Astrocyte of the hippocampus (primary cell): Measurements from ENCODE around the gene SLC5A7.

ENCODE experiments used
- DNase-seq: peaks from one replicate; pipeline ENCODE4 v3.0.0; 2011; ENCODE audit warnings: low read depth, low spot score

Gene SLC5A7

DNA sequence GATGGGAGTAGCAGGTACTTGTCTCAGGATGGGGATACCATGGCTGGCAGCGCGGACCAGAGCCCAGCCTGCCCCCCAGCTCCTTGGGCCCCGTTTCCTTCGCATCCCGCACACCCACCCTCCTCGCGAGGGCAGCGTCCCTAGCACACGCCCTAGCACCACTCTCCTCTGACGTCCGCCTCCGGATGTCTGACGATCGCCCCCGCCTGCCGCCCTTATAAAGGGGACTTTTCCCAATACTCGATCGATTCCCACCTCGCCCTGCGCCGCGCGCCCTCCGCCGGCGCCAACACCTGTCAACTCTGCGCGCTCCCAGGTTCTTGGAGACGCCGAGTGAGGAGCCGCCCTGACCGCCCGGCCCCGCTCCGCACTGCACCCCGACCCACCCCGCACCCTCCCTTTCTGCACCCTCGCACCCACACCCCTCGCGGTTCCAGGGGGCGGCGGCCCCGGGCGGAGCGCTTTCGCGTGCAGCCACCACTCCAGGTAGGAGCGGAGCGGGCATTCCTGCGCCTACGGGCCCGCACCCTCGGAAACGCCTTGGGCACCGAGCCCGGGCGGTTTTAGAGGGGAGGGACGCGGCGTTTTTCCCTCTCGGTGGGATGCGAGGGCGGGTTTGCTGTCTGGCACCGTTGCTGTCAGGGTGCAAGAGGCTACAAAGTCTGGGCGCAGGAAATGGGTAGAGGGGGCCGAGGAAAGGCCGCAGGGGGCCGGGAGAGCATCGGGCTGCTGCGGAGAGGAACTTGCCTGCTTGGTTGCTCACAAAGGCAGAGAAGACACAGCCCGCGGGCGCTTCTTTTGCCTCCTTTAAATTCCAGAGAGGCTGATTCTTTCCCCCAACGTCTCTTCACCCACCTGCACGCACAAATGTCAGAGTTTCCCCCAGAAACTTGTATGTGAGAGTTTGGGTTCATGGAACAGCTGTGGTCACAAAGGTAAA lies at the start of gene SLC5A7:
Gene SLC5A7, plus strand, starts transcription at position 247 of the 940 bp plus-strand sequence. CDS start 1,632 bp downstream, outside the sequence.
- DNase-seq = peak; percentile 0

DNA sequence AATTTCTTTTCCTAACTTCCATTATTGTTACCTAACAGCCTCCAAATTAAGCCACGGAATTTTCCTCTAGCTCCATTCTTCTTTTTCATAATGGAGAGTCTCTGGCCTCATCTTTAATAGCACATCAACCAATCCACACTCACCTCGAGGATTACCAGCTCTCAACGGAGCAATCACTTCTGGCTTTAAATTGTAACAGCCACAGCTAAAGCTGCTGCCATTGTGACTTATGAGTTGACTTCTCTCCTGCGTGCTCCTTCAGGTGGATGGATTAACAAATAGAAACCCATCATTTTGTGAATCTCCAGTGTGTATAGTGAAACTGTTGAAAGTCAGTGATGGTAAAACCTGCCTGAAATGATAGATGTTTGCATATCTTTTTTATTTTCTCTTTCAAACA lies 24.9 kb upstream of the SLC5A7 start:
- DNase-seq = no peak

DNA sequence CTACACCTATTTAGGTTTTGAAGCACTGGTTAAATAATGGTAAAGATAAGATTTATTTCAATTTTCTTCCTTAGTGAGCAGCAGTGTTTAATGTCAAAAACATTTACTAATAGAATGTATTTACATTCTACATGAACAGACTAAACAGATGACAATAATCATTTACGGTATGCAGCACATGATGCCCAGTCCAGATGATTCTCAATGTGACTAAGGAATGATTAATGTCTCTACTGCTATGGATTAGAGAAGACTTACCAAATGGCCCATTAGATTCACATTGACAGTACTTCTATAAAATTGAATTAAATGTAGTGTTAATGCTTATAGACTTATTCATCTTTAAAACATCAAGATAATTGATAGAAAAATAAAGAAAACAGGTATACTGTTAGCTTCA lies 22.1 kb upstream of the SLC5A7 start:
- no peak for DNase-seq

DNA sequence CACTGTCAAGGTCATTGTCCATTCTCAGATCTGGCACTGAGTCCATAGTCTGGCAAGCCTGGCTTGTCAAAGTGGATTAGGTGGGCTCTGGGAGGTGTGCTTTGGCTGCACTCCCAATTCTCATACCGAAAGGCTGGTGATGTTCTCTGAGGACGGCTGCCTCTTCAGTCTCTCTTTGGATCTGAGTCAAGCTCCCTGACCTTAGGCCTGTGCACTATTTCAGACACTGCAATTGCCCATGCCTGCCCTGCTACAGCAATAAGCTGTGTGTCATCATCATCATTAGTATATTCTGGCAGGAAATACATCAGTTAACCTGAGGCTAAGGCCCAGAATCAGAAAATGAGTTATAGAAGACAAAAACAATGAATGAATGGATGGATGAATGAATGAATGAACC lies 1.6 kb upstream of the SLC5A7 start:
- no peak for DNase-seq

DNA sequence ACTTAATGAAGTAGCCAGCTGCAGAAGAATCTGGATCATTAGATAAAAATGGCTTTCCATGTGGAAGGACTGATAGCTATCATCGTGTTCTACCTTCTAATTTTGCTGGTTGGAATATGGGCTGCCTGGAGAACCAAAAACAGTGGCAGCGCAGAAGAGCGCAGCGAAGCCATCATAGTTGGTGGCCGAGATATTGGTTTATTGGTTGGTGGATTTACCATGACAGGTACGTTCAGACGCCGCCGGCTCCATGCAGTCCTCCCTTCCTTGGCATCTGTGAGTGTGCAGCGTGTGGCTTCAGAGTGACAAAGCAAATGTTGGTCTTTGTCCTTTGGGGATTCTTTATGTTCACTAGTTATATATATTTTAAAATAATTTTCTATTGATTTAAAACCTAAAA lies 1.8 kb downstream of the SLC5A7 start:
- DNase-seq = no peak

DNA sequence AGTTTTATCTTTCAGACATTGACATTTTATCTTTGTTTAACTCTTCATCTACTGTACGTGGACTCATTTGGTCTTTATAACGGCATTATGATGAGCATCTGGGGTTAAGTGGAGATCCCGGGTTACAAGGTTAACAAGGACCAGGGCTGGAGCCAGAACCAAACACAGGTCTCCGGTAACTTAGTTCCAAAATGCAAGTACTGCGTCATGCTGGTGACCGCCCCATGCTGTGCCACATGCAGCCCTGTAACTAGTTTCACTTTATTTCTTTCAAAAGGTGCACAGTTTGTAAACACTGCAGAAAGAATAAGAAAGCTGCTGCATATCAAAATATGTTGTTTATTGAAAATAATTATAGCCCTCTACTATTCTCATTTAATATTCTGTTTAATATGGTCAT lies 3.1 kb downstream of the SLC5A7 start:
- DNase-seq = no peak

DNA sequence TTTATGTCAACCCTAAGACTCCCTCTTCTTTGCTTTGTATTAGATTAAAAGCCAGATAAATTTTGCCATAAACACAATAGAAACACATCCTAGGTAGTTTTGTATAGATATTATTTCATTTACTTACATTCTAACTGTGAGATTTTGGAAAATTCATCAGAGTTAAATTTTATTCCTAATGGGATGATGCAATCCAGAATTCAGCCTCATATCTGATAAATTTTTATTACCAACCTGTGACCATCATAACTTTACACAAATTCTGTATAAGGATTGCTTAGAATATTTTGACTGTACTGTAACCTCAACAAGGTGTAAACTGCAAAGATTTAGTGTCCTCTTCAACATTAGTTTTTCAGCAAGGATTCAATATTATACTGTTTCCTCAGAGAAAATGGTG lies 4.4 kb downstream of the SLC5A7 start:
- no peak for DNase-seq

DNA sequence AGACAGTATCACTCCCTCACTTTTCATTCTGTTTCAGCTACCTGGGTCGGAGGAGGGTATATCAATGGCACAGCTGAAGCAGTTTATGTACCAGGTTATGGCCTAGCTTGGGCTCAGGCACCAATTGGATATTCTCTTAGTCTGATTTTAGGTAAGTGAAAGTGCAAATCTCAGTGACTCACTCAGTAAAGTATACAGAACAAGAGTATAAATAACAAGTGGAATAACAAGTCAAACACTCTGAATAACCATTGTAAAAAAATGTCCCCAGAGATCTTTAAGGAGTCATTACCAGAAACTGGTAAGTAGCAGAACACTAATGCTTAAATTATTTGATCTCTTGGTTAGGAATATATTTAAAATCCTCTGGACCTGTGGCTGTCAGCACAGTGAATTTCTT lies 5.7 kb downstream of the SLC5A7 start:
- no peak for DNase-seq

DNA sequence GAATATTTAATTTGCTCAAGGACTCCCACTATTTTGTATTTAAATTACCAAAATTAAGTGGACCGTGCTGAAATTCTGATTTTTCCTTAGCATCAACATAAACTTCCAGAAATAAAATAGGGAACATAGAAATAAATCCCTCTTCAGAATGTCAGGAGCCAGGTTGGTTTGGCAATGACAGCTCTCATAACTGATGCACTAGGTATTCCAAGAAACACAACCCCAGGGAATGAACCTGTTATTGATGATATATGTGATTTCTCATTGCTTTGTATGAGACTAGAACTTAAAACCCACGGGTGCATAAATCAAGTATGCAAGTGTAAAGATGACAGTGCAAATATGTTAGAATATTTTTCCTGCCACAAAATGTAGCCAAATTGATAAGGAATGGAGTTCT lies 12.8 kb downstream of the SLC5A7 start:
- no peak for DNase-seq

DNA sequence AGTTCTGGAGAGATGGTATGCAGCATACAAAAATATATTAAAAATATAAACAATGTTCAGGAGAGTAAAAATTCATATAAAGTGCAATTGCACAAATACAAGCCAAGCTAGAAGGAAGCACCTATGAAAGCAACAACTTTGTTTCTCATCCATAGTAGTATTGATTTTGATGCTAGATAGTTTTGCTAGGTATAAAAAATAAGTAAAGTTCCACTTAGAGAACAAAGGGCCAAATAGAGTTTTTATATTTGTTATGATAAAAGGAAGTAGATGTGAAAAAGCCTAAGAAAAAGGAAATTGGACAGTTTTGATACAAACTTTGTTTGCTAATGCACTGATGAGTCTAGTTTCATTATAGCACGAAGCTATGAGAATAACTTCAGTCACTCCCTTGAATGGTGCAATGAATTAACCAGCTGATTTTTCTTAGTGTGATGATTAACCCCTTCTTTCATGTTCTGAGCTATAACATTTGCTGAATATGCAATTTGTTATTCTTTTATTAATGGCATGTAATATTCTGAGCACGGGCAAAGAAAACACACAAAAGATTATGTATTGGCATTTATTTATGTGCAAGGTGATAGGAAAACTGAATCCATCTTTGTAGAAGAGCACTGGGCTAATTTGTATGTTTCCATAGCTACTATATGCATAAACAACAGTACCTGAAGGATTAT lies 24.7 kb downstream of the SLC5A7 start:
- no peak for DNase-seq

DNA sequence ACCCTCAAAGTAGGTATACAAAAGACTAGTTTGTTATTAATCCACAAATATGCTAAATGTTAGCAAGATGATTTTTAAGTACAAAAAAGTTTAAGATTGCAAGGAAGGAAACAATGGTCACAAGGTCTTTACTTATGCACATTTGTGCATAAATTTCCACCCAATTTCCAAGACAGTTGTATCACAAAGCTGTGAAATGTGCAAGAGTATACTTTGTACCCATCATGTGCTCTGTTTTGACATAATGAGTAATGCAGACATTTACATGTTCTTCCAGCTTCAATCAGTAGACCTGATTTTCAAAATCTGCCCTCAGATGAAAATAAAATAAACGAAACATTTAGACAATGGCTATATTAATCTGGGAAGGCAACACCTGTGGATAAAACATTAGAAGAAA lies 27.0 kb downstream of the SLC5A7 start:
- no peak for DNase-seq

DNA sequence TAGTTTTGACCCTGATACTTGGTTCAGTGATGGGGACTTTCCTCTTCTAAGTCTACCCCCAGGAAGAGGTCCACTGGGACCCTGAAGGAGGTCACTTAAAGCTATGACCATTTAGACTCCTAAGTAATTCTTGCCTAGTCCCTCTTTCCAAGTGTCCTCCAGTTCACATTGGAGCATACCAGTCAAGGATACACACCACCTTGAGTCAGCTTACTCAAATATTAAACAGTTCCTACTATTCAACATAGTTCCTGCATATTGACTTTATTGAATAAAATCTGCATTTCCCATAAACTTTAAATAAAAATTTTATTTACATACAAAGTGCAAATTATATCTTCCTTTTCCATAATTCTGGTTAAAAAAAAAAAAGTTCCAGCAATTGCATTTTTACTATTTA lies 36.3 kb downstream of the SLC5A7 start:
- no peak for DNase-seq

DNA sequence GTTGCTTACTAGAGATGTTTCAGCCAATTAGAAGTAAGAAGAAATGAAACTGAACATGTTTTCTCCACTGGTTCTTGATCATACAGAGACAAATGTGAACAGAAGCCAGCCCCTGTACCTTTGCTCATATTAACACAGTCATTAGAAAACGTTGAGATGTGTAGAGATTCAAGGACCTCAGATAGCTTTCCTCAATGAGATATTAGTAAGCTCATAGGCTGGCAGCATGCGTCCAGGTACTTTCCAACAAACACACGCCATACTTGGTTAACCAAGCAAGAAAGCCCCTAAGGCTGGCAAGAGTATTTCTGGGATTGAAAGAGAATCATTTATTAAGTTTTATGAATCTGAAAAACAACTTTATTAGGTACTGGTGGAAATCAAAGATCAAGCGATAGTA lies 37.5 kb downstream of the SLC5A7 start:
- DNase-seq = no peak

DNA sequence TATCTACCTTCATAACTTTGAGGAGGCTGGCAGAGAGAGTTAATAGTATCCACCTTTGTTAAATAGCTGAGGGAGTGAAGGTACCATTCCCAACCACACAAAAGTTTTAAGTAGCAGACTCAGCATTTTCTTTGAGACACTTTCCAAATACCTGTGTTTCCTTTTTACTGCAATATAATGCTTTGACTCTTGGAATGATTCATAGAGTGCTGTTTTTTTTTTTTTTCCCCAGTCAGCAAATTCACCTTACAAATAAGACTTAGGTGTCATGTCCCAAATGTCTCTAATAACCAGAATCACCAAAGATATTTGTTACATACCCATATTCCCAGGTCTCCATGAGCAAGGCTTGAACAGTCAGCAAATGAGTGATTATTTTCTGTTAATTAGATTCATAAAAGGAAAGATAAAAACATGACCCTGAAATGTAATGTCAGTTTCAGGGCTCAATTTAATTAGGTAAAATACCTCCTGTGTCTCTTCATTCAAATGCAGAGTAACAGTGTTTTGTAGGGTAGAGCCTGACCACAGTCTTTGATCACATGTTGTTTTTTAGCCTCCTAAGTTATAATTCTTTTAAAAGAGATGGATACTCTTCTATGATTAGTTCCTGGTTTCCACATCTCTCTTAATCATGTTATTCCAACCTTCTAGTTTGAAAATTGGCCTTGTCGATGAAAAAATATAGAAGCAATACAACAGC lies 39.9 kb downstream of the SLC5A7 start:
- DNase-seq = no peak

DNA sequence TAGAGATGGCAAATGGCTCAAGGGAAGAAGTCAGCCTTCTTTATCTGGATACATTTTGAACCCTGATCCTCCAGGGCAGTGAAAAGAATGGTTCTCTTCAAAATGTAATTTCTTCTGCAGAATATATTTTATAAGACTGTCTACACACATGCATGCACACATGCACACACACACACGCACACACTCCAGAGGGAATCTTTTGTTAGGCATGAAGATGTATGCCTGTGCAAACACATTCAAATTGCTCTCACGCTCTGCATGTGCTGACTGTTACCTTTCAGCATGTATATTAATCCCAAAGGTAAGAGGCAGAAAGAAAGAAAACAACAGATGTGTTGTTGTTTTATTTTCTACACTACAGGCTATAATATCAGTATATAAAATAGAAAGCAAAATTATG lies 43.2 kb downstream of the SLC5A7 start:
- DNase-seq = no peak

DNA sequence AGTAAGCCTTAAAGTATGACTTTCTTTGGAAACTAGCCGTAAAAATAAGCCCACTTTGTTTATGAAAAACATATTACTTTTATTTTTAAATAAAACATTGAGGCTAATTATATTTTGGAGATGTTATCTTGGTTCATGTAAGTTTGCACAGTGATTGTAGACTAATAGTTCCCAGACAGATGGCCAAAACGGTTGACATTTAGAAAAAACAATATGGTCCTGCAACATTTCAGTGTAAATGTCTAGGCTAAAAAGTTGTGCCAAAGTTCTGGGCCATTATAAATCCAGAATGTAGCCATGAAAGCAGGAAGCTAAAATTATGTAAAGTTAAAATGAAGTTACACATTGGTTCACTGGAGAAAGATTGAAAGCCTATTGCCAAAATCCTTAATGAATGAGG lies 43.6 kb downstream of the SLC5A7 start:
- no peak for DNase-seq

DNA sequence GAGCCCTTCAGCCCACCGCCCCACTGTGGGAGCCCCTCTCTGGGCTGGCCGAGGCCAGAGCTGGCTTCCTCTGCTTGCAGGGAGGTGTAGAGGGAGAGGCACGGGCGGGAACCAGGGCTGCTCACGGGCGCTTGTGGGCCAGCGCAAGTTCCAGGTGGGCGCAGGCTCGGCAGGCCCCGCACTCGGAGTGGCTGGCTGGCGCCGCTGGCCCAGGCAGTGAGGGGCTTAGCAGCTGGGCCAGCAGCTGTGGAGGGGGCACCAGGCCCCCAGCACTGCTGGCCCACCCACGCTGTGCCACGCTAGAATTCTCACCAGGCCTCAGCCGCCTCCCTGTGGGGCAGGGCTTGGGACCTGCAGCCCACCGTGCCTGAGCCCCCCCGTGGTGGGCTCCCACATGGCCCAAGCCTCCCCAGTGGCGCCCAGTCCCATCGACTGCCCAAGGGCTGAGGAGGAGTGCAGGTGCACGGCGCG lies 45.2 kb downstream of the SLC5A7 start:
- DNase-seq = no peak

DNA sequence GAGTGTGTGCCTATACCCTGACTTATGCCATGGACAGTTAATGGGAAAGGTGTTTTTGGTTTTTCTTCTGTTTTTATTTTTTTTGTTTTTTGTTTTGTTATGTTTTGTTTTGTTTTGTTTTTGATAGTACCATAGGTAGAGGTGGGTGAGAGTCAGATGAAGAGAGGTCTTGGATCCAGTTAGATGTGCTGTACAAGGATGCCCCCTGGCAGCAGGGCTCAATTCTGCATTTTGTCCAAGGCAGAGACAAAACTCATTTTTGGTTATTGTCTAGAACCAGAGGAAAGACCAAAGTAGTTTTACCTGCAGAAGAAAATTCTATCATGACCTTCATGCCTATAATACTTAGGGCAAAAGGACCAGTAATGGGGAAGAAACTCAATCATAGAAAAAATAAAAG lies 48.5 kb downstream of the SLC5A7 start:
- DNase-seq = no peak

DNA sequence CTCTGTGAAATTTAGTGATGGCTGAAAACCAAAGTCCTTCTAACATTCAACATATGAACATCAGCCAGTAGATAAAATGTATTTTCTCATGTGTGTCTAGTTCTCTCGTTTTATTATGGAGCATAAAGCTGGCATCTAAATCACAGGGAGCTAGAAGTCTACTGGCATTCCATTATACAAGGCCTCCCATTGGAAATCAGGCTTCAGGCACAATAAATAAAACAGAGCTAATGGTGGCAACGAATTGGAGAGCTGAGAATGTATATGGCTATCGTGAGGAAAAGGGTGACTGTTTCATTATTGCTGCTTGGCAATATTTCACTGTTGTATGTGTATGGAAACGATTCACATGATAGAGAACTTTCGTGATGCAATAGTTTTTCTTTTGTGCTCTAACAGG lies 62.4 kb downstream of the SLC5A7 start:
- DNase-seq = no peak

DNA sequence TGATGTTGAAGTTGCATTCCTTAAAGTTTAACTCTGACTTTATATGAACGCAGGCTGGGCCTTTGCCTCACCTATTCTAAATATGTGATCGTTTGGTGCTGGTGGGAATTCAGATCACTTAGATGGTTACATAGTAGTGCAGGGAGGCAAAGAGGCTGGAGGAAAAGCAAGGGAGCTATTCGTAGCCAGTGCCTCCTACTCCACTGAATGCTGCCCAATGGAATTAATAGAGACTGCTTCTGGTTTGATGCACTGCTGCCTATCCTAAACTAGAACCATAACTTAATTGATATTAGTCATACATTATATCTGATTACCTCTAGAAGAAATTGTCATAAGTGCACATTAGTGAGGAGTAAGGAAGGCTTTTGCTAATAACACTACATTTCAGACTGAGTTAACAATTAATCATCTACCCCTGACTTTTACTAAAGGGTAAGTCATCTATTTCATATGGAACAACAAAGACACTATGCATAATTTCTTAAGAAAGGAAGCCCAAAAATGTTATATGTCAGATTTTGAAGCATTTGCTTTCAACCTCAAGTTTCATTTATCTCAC lies 72.3 kb downstream of the SLC5A7 start:
- DNase-seq = no peak

DNA sequence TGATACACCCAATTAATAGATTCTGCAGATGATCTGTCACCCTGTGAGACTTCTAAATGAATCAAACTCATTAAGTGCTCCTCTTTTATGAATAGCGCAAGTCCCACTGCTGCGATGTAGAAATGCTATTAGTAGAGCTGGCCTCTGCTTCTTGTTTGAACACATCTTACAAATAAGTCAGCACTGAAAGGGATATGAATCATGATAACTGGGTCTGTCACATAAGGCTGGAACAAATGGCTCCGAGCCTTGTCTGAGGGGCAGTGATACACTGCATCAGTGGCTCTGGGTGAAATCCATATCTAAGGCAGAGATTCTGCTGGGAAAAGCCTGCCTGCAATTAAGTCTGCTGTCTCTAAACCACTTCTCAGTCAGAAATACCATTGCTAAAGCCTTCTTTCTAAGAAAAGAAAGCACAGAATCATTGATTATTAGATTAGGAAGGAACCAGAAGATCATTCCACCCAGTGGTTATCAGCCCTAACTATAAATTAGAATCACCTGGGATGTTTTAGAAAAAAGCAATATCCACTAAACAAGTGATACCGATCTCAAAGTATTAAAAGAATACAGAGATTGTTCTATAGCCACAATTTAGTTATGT lies 75.2 kb downstream of the SLC5A7 start:
- no peak for DNase-seq
